ENCODE measurements around the gene RAB40B. TPM values are rescaled to one million over a fixed set of nuclear protein-coding genes. Genes with fewer than 3 reads are reported as not detected.
A peak's percentile ranks its signal among the peaks of the same experiment; 100 is the strongest.

The RAB40B gene
- total RNA-seq, 1 donor from 2014 or later: 29.2 TPM

DNA sequence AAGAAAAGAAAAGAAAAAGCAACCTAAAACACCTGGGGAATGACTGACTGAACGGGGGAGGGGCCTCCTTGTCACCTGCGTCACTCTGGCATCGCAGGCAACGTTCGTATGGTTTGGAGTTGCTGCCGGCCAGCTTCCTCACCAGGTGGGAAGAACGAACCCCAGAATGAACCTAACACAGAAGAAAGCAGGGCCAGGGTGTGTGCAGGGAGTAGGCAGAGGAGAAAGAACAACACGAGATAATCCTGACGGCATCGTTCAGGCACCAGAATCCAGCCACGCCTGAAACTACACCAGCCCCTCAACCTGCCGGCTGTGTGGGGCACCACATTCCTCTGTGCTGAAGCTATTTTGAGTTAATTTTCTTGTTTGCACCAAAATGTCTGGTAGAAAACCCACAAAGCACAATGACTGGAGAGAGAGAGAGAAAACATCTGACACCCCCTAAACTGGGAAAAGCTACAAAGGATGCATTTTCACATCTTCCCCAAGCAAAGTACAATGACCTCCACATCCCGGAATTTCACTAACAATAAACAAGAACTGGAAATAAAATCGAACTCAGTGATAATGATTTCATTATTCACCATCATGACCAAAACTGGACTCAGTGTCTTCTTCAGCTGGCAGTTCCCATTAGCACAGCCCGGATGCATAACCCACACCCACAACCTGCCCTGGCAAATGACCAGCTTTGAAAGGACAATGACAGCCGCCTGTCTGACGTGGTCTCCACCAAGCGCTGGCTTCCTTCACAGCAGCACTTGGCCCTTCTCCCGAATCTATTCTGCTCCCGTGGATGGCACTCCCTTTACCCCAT lies 23.6 kb downstream of the RAB40B start:
- intact Hi-C loops (cut with DNase I): no loop called here

DNA sequence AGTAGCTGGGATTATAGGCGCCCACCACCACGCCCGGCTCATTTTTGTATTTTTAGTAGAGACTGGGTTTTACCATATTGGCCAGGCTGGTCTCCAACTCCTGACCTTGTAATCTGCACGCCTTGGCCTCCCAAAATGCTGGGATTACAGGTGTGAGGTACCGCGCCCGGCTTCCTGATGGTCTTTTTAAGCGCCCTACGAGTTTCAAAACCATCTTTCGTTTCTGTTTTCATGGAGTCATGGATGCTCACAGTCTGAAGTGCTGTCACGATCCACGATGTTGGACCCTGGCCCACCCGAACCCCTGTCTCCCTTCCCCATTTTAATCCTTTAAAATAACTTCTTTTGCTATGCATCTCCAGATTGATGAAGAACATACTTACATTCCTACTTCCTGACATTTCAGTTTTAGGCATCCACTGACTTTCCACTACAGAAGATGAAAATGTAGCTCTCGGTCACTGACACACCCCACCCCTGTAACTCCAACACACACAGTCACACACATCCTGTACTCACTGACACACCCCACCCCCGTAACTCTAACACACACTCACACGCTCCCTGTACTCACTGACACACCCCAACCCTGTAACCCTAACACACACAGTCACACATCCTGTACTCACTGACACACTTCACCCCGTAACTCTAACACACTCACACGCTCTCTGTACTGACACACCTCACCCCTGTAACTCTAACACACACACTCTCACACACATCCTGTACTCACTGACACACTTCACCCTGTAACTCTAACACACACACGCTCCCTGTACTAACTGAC lies 27.6 kb downstream of the RAB40B start:
- Histone ChIP-seq H3K9me3 (no peaks in the 10 kb centered on the region), H3K36me3 (no peaks in the 10 kb centered on the region), H3K27me3 (no peaks in the 10 kb centered on the region), H3K4me1 (peaks cover 5% of the 10 kb centered on the region), H3K27ac (peak overlapping the region; percentile 39), H3K4me3 (no peak overlapping the region)
- no peak for TF ChIP-seq POLR2A (IDR thresholded peaks at IDR 0.05)
- no peak for TF ChIP-seq POLR2AphosphoS5 (IDR thresholded peaks at IDR 0.05; ENCODE audit: insufficient read depth in 1 of 2, low read depth in 1 of 2)
- TF ChIP-seq, protein P1, sequence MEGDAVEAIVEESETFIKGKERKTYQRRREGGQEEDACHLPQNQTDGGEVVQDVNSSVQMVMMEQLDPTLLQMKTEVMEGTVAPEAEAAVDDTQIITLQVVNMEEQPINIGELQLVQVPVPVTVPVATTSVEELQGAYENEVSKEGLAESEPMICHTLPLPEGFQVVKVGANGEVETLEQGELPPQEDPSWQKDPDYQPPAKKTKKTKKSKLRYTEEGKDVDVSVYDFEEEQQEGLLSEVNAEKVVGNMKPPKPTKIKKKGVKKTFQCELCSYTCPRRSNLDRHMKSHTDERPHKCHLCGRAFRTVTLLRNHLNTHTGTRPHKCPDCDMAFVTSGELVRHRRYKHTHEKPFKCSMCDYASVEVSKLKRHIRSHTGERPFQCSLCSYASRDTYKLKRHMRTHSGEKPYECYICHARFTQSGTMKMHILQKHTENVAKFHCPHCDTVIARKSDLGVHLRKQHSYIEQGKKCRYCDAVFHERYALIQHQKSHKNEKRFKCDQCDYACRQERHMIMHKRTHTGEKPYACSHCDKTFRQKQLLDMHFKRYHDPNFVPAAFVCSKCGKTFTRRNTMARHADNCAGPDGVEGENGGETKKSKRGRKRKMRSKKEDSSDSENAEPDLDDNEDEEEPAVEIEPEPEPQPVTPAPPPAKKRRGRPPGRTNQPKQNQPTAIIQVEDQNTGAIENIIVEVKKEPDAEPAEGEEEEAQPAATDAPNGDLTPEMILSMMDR (IDR thresholded peaks at IDR 0.05): no peak
- intact Hi-C loops (cut with DNase I): no loop called here
- DNase-seq (ENCODE audit: extremely low spot score in 2 of 2): no peak

More for the DNA sequence above, 23.6 kb downstream of the RAB40B start:
- TF ChIP-seq POLR2A (IDR thresholded peaks at IDR 0.05) (no peak), POLR2AphosphoS5 (IDR thresholded peaks at IDR 0.05; ENCODE audit: insufficient read depth in 1 of 2, low read depth in 1 of 2) (no peak)
- TF ChIP-seq, protein P1 (IDR thresholded peaks at IDR 0.05): no peak
- no peak overlapping the region for H3K4me3 ChIP-seq
- DNase-seq (ENCODE audit: extremely low spot score in 2 of 2): no peak
- H3K9me3 ChIP-seq: no peaks in the 10 kb centered on the region
- H3K27ac ChIP-seq: no peak overlapping the region
- no peaks in the 10 kb centered on the region for H3K27me3 ChIP-seq
- no peaks in the 10 kb centered on the region for H3K4me1 ChIP-seq
- H3K36me3 ChIP-seq: no peaks in the 10 kb centered on the region

DNA sequence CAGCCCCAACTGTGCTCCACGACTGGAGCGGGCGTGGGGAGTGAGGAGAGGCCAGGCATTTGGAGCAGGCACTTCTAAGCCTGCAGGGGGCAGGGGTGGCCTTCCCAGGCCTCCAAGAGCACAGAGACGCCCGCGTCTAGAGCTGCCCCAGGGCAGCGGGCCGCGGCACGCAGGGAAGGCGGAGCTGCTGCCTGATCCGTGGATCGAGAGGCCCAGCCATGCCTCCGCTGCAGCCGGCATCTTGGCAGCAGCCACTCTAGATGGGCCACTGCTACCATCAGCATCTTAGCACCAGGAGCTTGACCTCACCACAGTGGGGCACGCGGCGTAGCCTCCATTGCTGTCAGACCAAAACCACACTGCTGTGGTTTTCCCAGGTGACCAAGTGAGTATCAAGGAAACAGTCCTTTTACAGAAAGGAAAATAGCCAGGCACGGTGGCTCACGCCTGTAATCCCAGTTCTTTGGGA lies 29.8 kb downstream of the RAB40B start:
- Histone ChIP-seq H3K4me1 (peaks cover 5% of the 10 kb centered on the region), H3K4me3 (no peak overlapping the region), H3K27ac (no peak overlapping the region), H3K27me3 (no peaks in the 10 kb centered on the region), H3K9me3 (no peaks in the 10 kb centered on the region), H3K36me3 (no peaks in the 10 kb centered on the region)
- TF ChIP-seq POLR2AphosphoS5 (IDR thresholded peaks at IDR 0.05; ENCODE audit: insufficient read depth in 1 of 2, low read depth in 1 of 2): no peak
- TF ChIP-seq, protein P1 (IDR thresholded peaks at IDR 0.05): peak in 1 of 3 experiments; percentile 38
- no peak for DNase-seq (ENCODE audit: extremely low spot score in 2 of 2)
- intact Hi-C loops (cut with DNase I): no loop called here

DNA sequence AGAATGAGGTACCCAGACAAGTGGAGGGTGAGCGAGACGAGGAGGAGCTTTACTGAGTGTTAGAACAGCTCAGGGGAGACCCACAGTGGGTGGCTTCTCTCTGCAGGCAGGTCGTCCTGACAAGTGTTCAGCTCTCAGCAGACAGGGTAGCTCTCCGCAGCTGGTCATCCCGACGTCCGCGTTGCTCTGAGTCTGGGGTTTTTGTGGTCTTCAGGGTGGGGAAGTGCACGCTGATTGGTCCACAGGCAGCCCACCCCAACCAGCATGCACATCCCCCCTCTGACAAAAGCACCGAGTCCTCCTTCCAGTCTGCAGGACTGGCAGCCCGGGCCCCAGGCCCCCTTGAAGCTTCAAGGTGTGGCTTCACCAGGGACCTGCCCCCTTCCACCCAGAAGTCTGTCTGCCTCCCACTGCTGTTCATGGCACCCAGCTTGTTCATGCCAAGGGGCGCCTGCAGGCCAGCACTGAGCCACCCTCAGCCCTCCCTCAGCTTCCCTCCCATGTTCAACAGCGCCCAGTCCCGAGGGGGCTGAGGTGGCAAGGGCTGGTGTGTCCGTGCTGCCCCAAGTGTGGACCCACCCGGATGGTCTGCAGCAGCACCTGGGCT lies 30.4 kb downstream of the RAB40B start:
- Histone ChIP-seq H3K27ac (no peak overlapping the region), H3K4me1 (peaks cover 5% of the 10 kb centered on the region), H3K27me3 (no peaks in the 10 kb centered on the region), H3K36me3 (no peaks in the 10 kb centered on the region), H3K4me3 (no peak overlapping the region), H3K9me3 (no peaks in the 10 kb centered on the region)
- TF ChIP-seq POLR2AphosphoS5 (IDR thresholded peaks at IDR 0.05; ENCODE audit: insufficient read depth in 1 of 2, low read depth in 1 of 2) (no peak), POLR2A (IDR thresholded peaks at IDR 0.05) (no peak)
- TF ChIP-seq, protein P1 (IDR thresholded peaks at IDR 0.05): no peak
- intact Hi-C loops (cut with DNase I): no loop called here
- DNase-seq (ENCODE audit: extremely low spot score in 2 of 2): no peak

All from vagina (tissue), 2 donors.